MM.1S (cell line): ENCODE data around the gene IGF2BP3.

Experiments used
- CTCF ChIP-seq: fragments of 300-600 bp; sonication (generic); IDR thresholded peaks from 2 replicates; pipeline ENCODE4 v1.5.1; 2016; ENCODE audit warnings: antibody characterized with exemption, low read length, mixed read lengths
- EZH2 ChIP-seq: fragments of 300-600 bp; sonication (generic); optimal IDR thresholded peaks from 2 replicates; pipeline ENCODE3; 2017; ENCODE audit warnings: low read depth, mild to moderate bottlenecking, antibody characterized with exemption, low read length, mixed read lengths
- EZH2phosphoT487 ChIP-seq: fragments of 300-600 bp; sonication (generic); IDR thresholded peaks from 2 replicates; pipeline ENCODE4 v1.6.1; 2018; ENCODE audit warnings: antibody characterized with exemption, low read length

- TF ChIP-seq CTCF (no peak), EZH2 (no peak), EZH2phosphoT487 (no peak)
These were observed 55.1 kb downstream of the IGF2BP3 start for GRCh38 chr7:23415198-23415597.
